ENCODE data around the gene SPSB1.

The SPSB1 gene

GRCh38 chr1:9302745-9303524 is 10.2 kb downstream of the SPSB1 start:
- H3K27ac ChIP-seq (replicated peaks), result no peak overlapping the region
- DNase-seq (ENCODE audit: low read depth in 1 of 2, low spot score in 1 of 2), result no peak
- no peak overlapping the region for H3K4me3 ChIP-seq (replicated peaks; ENCODE audit: insufficient read depth, low read length)
- no peaks in the 10 kb centered on the region for H3K27me3 ChIP-seq (ENCODE audit: insufficient read depth, poor library complexity, severe bottlenecking)
- TF ChIP-seq CTCF (IDR thresholded peaks at IDR 0.05; ENCODE audit: insufficient read depth, low read length), result no peak
- no peak for TF ChIP-seq SPI1 (IDR thresholded peaks at IDR 0.05; ENCODE audit: borderline replicate concordance, low read depth)
- TF ChIP-seq POLR2AphosphoS5 (IDR thresholded peaks at IDR 0.05; ENCODE audit: low read depth), result no peak
- TF ChIP-seq GABPA (IDR thresholded peaks at IDR 0.05; ENCODE audit: low read depth), result no peak
- no peak for TF ChIP-seq REST (IDR thresholded peaks at IDR 0.05; ENCODE audit: insufficient replicate concordance, low read depth)

GRCh38 chr1:9303916-9304315 is 11.2 kb downstream of the SPSB1 start:
- no peak overlapping the region for H3K27ac ChIP-seq (replicated peaks)
- H3K4me3 ChIP-seq (replicated peaks; ENCODE audit: insufficient read depth, low read length), result no peak overlapping the region
- H3K27me3 ChIP-seq (ENCODE audit: insufficient read depth, poor library complexity, severe bottlenecking), result no peaks in the 10 kb centered on the region
- DNase-seq (ENCODE audit: low read depth in 1 of 2, low spot score in 1 of 2), result no peak
- TF ChIP-seq CTCF (IDR thresholded peaks at IDR 0.05; ENCODE audit: insufficient read depth, low read length) (no peak), REST (IDR thresholded peaks at IDR 0.05; ENCODE audit: insufficient replicate concordance, low read depth) (no peak), SPI1 (IDR thresholded peaks at IDR 0.05; ENCODE audit: borderline replicate concordance, low read depth) (no peak), POLR2AphosphoS5 (IDR thresholded peaks at IDR 0.05; ENCODE audit: low read depth) (no peak), GABPA (IDR thresholded peaks at IDR 0.05; ENCODE audit: low read depth) (no peak)

- TF ChIP-seq REST (IDR thresholded peaks at IDR 0.05; ENCODE audit: insufficient replicate concordance, low read depth), result no peak
- TF ChIP-seq SPI1 (IDR thresholded peaks at IDR 0.05; ENCODE audit: borderline replicate concordance, low read depth), result no peak
- no peak for TF ChIP-seq CTCF (IDR thresholded peaks at IDR 0.05; ENCODE audit: insufficient read depth, low read length)
- TF ChIP-seq GABPA (IDR thresholded peaks at IDR 0.05; ENCODE audit: low read depth), result no peak
- TF ChIP-seq POLR2AphosphoS5 (IDR thresholded peaks at IDR 0.05; ENCODE audit: low read depth), result no peak
- no peak for DNase-seq (ENCODE audit: low read depth in 1 of 2, low spot score in 1 of 2)
- H3K4me3 ChIP-seq (replicated peaks; ENCODE audit: insufficient read depth, low read length), result no peak overlapping the region
- no peaks in the 10 kb centered on the region for H3K27me3 ChIP-seq (ENCODE audit: insufficient read depth, poor library complexity, severe bottlenecking)
- H3K27ac ChIP-seq (replicated peaks), result no peak overlapping the region
Observed at GRCh38 chr1:9305216-9305615, 12.5 kb downstream of the SPSB1 start.

Data from HL-60 (cell line).